CD1c-positive myeloid dendritic cell (primary cell): Measurements from ENCODE around the gene FXYD5.

Source experiments
- DNase-seq: peaks from one replicate; pipeline ENCODE4 v3.0.0-alpha.2; 2016; ENCODE audit errors: extremely low spot score

FXYD5 gene

DNA sequence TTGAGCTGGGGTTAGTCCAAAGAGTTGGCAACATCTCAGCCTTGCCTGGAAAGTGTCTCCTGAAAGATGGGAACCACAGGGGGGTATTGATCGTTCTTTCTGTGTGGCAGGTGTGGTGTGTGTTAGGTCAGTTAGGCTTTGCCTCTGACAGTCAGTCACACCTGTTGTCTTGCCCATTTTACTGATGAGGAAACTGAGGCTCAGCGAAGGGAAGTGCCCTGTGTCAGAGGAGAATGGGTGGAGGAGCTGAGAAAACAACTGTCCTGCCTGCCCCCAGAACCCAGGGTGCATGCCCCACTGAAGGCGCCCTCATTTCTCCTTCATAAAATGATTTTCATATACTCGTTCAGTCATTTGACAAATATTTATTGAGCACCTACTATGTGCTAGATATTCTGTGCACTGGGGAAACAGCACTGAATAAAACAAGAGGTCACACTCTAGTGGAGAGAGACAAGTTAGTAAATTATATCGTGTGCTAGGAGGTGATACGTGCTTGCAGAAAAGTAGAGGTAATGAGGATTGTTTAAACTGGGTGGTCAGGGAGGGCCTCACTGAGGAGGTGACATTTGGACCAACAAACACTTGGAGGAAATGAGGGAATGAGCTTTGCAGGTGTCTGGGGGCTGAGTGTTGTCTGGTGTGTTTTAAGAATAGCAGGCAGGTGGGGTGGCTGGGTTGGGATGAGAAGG lies 1.6 kb downstream of the FXYD5 start:
- no peak for DNase-seq

DNA sequence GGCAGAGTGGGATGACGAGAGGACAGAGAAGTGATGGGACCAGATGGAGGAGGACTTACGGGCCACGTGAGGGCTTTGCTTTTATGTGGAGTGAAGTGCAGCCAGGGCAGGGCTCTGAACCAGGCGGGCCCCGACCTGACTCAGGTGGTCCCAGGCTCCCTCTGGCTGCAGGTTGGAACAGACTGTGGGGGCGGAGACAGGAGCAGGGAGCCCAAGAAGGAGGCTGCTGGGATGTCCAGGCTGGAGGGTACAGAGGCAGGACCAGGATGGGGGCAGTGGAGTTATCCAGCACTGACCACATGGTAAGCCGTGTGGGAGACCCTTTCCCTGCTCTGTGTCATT lies 2.1 kb downstream of the FXYD5 start:
- DNase-seq: no peak

DNA sequence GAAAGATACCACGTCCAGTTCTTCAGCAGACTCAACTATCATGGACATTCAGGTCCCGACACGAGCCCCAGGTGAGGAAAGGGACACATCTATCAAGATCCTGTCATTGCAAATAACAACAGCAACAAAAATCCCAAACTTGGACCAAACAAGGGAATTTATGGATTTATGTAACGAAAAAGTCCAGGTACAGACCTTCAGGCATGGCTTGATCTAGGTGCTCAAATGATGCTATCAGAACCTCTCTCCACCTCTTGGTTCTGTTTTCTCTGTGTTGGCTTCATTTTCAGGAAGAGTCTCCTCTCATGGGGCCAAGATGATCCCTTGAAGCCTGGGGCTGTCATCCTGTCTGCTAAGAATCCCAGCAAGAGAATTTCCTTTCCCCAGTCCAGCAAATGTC lies 2.9 kb downstream of the FXYD5 start:
- no peak for DNase-seq

DNA sequence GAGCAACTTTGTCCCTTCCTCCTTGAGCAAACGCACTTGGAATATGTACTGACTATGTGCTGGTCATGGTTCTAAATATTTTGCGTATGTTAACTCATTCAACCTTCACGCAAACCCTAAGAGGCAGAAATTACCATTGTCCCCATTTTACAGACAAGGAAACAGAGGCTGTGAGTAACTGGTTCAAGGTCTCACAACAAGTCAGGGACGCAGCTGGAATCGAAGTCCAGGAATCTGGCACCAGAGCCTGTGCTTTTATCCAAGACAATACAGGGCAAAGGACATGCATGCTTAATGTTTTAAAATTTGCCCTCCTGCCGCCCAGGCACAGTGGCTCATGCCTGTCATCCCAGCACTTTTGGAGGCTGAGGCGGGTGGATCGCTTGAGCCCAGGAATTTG lies 5.1 kb downstream of the FXYD5 start:
- DNase-seq: no peak

DNA sequence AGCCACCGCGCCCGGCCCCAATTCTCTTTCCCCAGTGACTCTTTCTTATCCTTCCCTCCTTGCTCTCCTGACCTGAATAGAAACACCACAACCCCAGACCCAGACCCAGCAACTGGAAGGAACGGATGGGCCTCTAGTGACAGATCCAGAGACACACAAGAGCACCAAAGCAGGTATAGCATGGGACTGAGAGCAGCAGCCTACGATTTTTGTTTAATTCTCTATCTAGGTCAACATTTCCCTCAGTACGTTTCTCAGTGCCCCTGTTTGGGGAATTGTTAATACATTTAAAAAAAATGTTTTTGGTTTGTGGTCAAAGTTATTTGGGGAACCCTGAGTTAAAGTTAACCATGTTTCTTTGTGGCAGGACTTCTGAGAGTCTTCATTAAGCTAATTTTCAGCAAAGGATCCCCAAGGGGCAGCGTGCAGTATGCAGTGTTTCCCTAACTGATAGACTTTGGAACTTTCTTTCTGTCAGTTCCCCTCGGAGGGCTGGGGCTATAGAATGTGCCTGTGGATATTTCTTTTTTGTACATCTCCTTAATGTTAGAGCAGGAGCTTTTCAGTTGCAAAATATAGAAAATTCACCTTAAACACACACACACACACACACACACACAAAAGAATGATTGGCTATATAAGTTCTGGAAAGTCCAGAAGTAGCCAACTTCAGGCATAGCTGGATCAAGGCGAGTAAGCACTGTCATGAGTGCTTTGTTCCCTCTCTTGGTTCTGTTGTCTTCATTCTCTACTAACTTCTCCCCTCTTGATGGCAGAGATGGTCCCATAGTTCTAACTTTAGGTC lies 6.3 kb downstream of the FXYD5 start:
- DNase-seq: no peak

DNA sequence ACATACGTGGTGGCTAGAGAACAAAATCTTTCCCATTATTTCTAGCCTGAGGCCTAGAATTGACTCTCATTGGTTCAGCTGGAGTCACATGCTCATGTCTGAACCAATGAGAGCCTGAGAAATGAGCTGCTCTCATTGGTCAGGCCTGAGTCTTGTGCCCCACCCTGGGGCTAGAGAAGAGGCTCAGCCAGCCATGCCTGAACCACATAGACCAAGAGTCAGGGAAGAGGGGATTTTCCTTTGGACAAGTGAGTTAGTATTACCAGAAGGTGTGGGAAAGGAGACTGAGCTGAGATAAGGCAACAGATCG lies 6.9 kb downstream of the FXYD5 start:
- no peak for DNase-seq

DNA sequence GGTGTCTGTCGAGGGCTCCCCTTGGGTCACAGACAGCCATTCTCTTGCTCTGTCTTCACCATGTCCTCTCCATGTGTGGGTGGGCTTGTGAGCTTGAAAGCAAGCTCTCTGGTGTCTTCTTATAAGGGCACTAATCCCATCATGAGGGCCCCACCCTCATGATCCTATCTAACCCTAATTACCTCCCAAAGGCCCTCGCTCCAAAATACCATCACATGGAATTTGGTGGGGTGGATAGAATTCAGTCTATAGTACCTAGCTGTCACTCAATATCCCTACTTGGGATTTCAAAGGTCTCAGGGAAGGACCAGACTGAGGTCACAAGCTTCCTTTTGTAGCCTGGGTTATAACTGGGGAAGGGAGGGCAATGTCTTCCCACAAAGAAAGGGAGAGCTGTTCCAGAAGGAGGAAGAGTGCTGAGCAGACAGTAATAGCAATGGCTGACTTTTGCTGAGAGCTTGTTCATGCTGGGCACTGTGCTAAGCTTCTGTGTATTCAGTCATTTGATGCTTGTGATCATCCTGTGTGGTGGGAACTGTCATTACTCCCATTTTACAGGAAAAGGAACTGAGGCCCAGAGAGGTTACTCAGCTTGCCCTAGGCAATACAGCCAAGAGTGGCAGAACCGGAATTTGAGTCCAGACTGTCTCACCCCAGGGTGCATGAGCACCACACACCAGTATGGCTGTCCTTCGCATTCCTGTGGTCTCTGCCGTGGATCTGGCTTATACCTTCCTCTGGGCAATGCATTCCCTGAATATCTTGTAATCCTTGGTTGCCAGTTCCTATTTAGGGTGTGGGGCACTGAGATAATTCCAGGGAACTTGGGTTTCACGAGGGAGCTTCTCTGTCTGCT lies 8.2 kb downstream of the FXYD5 start:
- no peak for DNase-seq

DNA sequence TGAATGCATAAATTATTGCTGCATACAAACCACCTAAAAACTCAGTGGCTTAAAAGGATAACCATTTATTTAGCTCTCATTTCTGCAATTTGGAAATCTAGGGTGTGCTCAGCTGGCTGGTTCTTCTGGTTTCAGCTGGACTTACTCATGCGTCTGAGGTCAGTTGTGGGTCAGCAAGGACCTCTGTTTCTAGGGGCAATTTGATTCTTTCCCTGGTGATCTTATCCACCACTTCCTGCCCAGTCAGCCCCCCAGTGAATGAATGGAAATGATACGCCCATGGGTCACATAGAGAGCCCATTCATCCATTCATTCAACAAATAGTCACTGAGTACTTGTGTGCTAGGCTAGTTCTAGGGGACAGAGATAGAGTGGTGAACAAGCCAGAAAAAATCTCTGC lies 9.9 kb downstream of the FXYD5 start:
- no peak for DNase-seq

DNA sequence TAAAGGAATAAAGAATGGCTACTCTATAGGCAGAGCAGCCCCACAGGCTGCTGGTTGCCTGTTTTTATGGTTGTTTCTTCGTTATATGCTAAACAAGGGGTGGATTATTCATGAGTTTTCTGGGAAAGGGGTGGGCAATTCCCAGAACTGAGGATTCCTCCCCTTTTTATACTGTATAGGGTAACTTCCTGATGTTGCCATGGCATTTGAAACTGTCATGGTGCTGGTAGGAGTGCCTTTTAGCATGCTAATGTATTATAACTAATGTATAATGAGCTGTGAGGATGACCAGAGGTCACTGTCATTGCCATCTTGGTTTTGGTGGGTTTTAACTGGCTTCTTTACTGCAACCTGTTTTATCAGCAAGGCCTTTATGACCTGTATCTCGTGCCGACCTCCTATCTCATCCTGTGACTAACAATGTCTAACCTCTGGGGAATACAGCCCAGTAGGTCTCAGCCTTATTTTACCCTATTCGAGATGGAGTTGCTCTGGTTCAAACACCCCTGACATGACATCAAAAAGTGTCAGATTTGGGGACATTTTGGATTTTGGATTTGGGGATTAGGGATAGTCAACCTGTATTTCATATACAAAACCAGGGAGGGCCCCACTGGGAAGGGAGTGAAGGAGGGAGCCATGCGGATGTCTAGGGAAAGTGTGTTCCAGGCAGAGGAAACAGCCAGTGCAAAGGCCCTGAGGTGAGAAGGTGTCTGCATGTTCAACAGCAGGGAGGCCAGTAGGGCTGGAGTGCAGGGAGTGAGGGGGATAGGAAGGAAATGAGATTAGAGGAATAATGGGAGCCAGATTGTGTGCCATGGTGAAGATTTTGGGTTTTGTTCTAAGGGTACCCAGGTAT lies 10.9 kb downstream of the FXYD5 start:
- DNase-seq: no peak

DNA sequence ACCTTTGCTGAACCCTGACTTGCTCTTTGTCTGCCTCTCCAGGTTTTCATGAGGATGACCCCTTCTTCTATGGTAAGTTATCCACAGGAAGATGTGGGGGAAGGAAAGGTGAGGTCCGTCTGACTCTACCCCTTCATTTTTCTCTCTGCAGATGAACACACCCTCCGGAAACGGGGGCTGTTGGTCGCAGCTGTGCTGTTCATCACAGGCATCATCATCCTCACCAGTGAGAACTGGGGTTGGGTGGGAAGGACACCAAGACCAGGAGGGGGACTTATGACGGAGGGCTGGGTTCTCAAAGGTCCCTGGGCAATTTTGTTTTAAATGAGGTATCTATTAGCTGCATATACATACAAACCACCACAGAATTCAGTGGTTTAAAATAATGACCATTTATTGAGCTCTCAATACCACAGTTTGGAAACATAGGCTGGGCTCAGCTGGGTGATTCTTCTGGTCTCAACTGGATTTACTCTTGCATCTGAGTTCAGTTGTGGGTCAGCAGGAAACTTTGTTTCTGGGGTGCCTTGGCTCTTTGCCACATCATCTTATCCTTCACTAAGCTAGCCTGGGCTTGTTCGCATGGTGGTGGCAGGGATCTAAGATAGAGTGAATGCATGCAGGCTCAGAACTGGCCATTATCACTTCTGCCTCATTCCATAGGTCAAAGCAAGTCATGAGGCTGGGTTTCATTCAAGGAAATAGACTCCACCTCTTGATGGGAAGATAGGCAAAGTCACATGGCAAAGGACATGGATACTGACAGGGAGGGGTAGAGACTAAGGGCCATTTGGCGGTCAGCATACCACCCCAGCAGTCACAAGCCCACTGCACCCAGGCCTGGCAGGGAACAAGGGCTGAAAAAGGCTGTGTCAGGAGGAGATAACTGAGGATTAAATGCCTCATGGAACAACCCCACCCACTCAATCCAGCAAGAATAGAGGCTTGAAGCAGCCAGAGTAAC lies 11.8 kb downstream of the FXYD5 start:
- no peak for DNase-seq

DNA sequence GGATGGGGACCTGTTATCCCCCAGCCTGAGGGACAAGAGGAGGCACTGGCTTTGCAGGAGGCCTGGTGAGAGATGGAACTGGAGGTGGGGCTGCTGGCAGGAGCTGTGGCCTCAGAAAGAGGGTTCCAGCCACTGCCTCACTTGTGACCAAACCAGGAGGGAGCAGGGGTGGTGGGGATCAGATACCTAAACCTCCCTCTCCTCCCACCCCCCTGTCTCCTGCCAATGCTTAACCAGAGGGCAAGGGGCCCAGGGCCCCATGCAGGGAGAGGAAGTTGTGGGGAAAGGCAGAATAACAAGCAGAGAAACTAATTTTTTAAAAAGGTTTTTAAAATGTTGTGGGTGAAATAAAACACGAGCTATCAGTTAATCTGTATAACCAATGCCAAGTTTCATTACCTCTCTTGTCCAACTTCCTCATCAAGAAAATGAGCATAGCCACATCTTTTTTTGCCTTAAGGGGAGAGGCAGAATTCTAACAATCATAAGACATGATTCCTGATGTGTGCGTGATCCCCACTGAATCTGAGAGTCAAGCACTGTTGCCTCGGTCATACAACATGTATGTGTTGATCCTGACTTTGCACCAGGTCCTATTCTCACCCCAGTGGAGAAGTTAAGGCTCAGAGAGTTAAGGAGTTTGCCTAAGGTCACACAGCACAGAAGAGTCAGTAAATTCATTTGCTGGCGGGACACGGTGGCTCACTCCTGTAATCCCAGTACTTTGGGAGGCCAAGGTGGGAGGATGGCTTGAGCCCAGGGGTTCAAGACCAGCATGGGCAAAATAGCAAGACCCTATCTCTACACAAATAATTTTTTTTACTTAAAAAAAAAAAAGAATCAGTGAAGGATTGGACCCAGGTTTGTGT lies 12.9 kb downstream of the FXYD5 start:
- DNase-seq: peak; percentile 47

DNA sequence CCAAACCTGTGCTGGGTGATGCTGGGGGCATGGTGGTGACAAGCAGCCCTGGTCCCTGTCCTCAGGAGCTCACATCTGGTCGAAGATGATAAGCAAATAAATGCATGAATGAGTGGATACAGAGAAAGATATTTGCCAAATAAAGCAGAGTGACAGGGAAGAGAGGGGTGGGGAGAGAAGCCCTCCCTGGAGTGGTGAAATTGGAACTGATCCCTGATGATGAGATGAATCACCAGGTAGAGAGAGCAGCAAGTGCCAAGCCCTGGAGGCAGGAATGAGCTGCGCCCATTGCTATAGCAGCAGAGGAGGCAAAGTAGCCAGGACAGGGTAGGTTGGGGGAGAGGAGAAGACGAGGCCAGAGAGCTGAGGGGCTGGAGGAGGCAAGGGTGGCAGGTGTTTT lies 13.7 kb downstream of the FXYD5 start:
- no peak for DNase-seq

DNA sequence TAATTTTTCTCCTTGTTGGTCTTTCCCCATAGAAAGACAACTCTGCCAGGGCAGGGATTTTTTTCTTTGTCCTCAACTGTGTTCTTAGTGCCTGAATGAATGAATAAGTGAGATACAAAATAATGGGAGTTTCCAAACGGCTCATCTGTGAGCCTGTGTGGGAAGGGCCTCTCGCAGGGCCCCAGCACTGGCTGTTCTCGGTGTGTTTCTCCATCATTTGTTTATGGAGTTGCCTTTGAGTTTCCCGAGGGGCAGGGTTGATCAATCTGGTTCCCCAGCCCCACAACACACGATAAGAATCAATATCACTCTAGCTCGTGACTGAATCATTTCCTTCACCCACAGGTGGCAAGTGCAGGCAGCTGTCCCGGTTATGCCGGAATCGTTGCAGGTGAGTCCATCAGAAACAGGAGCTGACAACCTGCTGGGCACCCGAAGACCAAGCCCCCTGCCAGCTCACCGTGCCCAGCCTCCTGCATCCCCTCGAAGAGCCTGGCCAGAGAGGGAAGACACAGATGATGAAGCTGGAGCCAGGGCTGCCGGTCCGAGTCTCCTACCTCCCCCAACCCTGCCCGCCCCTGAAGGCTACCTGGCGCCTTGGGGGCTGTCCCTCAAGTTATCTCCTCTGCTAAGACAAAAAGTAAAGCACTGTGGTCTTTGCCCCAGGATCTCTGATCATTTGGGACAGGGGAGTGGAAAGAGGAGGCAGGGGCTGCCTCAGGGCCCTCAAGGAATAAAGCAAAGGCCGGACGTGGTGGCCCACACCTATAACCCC lies 14.9 kb downstream of the FXYD5 start:
- DNase-seq: no peak

DNA sequence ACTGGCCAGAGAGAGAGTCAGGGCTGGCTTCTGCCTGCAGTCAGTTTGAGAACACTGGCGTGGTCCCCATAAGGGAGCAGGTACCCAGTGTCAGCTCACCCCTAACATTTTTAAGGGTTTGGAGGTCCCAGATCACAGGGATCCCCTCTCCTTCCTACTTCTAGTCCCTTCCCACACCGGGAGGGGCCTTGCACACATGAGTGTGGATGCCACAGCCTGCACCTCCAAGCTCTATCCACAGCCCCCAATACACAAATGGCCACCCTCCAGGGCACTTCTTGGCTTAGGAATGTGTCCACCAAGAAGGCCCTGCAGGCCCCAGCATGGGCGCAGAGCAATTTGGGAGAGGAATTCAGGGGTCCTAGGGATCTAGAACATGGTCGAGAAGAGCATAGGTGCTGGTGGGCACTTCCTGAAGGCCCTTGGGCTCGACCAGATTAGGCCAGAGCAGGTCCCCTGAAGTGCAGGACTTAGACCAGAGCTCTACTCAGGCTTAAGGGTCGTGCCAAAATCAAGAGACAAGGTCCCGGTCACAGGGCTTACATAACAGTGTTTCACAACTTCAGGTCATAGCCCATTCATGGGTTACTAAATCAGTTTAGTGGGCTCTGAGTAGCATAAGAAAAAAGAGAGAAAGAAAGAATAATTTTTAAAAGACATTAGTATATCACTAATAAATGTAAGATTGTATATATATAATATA lies 16.0 kb downstream of the FXYD5 start:
- DNase-seq: no peak

DNA sequence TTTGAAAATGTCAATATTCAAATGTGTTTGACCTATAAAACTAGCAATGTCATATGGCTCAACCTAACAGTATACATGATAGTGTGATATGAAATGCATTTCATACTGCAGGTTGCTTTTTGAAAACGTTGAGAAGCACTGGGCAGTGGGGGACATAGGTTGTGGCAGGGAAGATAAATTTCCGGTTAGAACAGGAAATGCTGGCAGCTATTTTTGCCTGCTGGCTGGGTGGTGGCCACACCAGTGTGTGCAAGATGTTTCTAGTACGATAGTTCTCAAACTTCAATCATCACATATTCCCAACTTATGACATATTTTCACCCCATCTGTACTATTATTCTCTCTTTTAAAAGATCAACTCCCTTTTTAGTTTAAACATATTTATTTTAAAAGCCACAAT lies 17.2 kb downstream of the FXYD5 start:
- no peak for DNase-seq

DNA sequence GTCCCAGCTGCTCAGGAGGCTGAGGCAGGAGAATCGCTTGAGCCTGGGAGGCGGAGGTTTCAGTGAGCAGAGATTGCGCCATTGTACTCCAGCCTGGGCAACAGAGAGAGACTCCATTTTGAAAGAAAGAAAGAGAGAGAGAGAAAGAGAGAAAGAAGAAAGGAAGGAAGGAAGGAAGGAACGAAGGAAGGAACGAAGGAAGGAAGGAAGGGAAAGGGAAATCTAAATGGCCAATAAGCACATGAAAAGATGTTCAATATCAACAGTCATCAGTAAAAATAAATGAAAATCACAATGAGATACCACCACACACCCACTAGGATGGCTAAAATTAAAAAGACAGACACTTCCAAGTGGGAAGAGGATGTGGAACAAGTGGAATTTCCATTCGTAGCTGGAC lies 19.7 kb downstream of the FXYD5 start:
- DNase-seq: no peak

DNA sequence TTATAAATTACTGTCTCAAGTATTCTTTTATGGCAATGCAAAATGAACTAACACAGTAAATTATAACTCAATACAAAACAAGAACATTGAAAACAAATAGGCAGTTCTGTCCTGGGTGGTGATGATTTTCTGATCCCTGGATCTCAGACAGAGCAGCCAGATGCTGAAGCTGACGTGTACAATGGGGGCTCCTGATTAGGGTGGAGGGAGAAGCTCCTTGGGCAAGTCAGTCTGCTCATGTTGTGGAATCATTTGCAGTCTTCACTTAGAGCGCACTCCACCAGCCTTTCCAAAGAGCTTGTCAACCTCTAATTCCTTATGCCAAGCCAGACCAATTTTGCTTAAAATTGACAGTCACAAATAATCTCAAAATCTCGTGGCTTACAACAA lies 21.6 kb downstream of the FXYD5 start:
- no peak for DNase-seq
